Measurements from ENCODE around the gene SIDT2. TPM values are rescaled to one million over a fixed set of nuclear protein-coding genes. Genes with fewer than 3 reads are reported as not detected.
A peak's percentile ranks its signal among the peaks of the same experiment; 100 is the strongest.

The SIDT2 gene
- total RNA-seq, 2 experiments from 2014 or later = 20.2 to 23.6 TPM

DNA sequence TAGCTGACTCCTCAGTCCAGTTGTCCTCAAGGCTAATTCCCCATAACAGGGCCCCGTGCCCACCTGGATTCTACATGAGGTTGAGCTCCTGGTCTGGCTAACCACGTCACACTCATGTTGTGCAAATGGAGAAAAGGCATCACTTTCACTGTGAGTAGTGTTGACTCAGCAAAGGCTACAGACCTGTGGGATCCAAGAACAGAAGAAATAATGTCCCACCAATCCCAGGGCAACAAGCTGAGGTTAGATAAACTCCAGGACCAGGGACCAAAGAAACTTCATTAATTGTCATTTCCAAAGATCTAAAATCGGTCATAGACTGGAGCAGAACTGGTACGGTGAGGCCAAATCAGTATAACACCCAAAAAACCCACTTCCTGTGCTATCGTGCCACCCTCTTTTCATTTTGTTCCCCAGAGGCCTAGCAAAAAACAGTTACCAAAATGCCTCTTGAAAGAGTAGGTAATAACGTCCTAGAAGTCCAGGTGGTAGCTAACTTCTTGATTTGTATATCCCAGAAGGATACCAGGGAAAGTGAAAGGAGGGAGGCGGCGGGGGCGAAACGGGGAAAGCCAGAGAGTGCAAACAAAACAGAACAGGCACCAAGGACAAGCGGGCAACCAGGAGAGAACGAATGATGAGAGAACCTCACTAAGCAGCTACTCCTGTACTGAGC lies 51.9 kb downstream of the SIDT2 start:
- DNase-seq (peak; percentile 74), ATAC-seq (peak; percentile 40)
- POLR2A ChIA-PET = interaction anchor here (0.7 to 3.2 kb wide), 11 partner anchors 14 to 597 kb away, joined by 3 to 15 read pairs (median 5); partner anchors contain the start of genes APOA5, CEP164, PAFAH1B2 and SIDT2
- no peaks in the 10 kb centered on the region for H3K27me3 Mint-ChIP-seq (ENCODE audit: low read depth)
- H3K27ac Mint-ChIP-seq = peak overlapping the region; percentile 97
- no peaks in the 10 kb centered on the region for H3K9me3 Mint-ChIP-seq (ENCODE audit: insufficient read depth)
- peak overlapping the region; percentile 89 for H3K4me3 Mint-ChIP-seq
- peaks cover 53% of the 10 kb centered on the region for H3K4me1 Mint-ChIP-seq (ENCODE audit: low read depth)
- peaks cover 43% of the 10 kb centered on the region for H3K36me3 Mint-ChIP-seq (ENCODE audit: low read depth)
- CTCF ChIA-PET = interaction anchor here (0.7 to 6.9 kb wide), 10 partner anchors 10 to 823 kb away, joined by 3 to 124 read pairs (median 7); partner anchors contain the start of genes CEP164, PAFAH1B2 and SIDT2

DNA sequence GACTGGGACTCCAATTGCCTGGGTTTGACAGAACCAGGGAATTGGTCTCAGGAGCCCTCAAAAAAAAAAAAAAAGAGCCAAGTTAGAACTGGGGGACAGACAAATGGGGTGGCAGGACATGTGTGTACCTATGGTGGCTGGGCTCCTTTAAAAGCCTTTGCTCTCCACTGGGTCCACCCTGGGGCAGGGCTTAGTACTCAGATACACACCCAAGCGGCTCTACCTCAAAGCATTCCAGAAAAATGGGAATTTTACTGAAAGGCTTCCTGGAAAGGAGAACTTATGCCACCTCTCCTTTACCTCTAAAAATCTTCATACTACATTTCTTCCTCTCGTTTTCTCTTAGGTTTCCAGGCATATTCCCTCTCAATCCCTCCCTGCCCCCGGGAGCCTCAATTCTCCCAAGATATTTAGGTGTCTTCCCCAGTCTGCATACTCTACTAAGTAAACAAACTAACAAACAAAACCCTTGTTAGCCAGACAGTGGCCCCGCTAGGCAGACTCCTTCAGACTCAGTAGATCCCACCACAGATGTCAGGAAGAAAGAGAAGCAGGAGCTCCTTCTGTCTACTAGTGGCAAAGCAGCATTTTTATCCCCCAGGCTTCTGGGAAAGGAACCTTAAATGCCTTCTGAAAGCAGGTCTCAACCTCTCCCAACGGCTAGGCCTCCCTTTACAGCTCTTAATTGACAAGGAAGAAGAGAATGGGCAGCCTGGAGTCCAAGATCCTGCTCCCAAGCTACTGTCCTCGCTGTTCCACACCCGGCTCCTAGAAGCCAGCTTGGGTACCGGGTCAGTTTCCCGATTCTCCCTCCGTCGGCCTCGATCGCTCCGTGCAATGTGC lies 52.7 kb downstream of the SIDT2 start:
- POLR2A ChIA-PET = interaction anchor here (1.2 to 3.2 kb wide), 7 partner anchors 17 to 597 kb away, joined by 3 to 15 read pairs (median 5); partner anchors contain the start of genes CEP164, PAFAH1B2 and SIDT2
- CTCF ChIA-PET = interaction anchor here (0.7 to 6.9 kb wide), 15 partner anchors 10 to 822 kb away, joined by 3 to 124 read pairs (median 5); partner anchors contain the start of genes CEP164, PAFAH1B2 and SIDT2
- H3K27me3 Mint-ChIP-seq (ENCODE audit: low read depth) = no peaks in the 10 kb centered on the region
- ATAC-seq = peak; percentile 10
- peak overlapping the region; percentile 97 for H3K27ac Mint-ChIP-seq
- H3K4me3 Mint-ChIP-seq = peak overlapping the region; percentile 89
- peak; percentile 30 for DNase-seq
- H3K4me1 Mint-ChIP-seq (ENCODE audit: low read depth) = peaks cover 53% of the 10 kb centered on the region
- peaks cover 42% of the 10 kb centered on the region for H3K36me3 Mint-ChIP-seq (ENCODE audit: low read depth)
- H3K9me3 Mint-ChIP-seq (ENCODE audit: insufficient read depth) = no peaks in the 10 kb centered on the region

DNA sequence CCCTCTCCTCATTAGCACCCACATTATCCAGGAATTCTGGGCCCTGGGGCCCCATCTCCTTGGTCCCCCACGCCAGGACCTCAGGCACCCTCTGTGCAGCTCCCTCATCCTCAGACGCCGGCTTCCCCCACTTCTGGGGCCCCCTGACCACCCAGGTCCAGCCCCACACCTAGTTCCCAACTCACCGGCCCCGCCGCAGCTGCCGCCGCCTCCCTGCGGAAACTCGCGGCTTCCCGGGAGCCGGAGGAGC lies 53.2 kb downstream of the SIDT2 start, which contains the start of gene PCSK7:
PCSK7 (minus strand) TSS at position 232 of the 250 bp plus-strand sequence. CDS start 2,229 bp downstream, outside the sequence.
- Mint-ChIP-seq H3K36me3 (ENCODE audit: low read depth) (peaks cover 40% of the 10 kb centered on the region), H3K27ac (peak within 1 kb of the TSS; percentile 97), H3K4me1 (ENCODE audit: low read depth) (peaks cover 48% of the 10 kb centered on the region), H3K4me3 (peak within 1 kb of the TSS; percentile 89), H3K27me3 (ENCODE audit: low read depth) (no peaks in the 10 kb centered on the region), H3K9me3 (ENCODE audit: insufficient read depth) (no peaks in the 10 kb centered on the region)
- ChIA-PET CTCF (interaction anchor here (0.8 to 6.9 kb wide), 13 partner anchors 9 to 585 kb away, joined by 3 to 124 read pairs (median 5); partner anchors contain the start of genes CEP164, PAFAH1B2 and SIDT2), POLR2A (interaction anchor here (1.2 to 3.2 kb wide), 6 partner anchors 16 to 378 kb away, joined by 3 to 15 read pairs (median 9); partner anchors contain the start of genes CEP164, PAFAH1B2 and SIDT2)
- no peak for ATAC-seq
- DNase-seq = no peak

DNA sequence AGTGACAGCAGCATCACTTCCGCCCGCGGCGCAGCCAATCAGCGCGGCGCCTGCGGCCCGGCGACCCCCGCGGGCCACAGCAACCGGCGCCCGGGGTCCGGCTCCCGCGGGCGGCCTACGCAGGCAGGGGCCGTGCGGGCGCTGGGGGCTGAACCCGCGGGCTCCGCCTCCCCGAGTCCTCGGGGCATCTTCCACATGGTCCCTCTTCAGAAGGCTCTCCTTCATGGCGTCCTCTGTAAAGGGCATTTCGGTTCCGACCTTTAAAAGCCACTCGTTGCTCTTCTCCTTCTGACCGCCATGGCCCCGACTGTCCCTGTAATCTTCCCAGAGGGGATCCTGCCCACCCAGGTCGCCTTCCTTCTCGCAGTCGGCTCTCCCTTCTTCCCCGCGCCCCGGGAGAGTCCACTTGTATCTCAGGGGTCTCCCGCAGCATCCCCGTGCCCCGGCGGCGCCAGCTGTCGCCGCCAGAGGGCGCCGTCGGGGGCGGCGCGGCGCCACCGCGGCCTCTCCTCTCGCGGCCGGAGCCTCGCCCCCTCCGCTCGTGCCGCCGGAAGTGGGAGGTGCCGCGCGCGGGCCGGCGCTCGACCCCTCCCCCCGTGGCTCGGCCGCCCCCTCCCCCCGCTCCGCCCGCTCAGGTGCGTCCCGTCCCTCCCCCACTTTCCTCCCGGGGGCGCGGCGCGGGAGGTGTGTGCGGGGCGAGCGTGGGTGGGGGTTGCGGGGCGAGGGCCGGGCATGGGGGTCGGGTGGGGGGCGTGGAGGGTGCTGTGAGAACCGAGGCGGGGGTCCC lies 53.7 kb downstream of the SIDT2 start, which contains the start of gene RNF214:
RNF214 (plus strand) TSS at position 580 of the 787 bp plus-strand sequence. CDS start 1,602 bp downstream, outside the sequence.
- Mint-ChIP-seq H3K36me3 (ENCODE audit: low read depth) (peaks cover 35% of the 10 kb centered on the region), H3K4me1 (ENCODE audit: low read depth) (peaks cover 43% of the 10 kb centered on the region), H3K27ac (peak within 1 kb of the TSS; percentile 97), H3K27me3 (ENCODE audit: low read depth) (no peaks in the 10 kb centered on the region), H3K9me3 (ENCODE audit: insufficient read depth) (no peaks in the 10 kb centered on the region), H3K4me3 (peak within 1 kb of the TSS; percentile 89)
- ATAC-seq (peak; percentile 77), DNase-seq (peak; percentile 79)
- CTCF ChIA-PET = interaction anchor here (0.8 to 6.9 kb wide), 11 partner anchors 8 to 585 kb away, joined by 4 to 124 read pairs (median 6); partner anchors contain the start of genes CEP164, PAFAH1B2 and SIDT2
- POLR2A ChIA-PET = interaction anchor here (0.7 to 3.2 kb wide), 6 partner anchors 16 to 96 kb away, joined by 3 to 15 read pairs (median 8); partner anchors contain the start of genes CEP164, PAFAH1B2 and SIDT2

DNA sequence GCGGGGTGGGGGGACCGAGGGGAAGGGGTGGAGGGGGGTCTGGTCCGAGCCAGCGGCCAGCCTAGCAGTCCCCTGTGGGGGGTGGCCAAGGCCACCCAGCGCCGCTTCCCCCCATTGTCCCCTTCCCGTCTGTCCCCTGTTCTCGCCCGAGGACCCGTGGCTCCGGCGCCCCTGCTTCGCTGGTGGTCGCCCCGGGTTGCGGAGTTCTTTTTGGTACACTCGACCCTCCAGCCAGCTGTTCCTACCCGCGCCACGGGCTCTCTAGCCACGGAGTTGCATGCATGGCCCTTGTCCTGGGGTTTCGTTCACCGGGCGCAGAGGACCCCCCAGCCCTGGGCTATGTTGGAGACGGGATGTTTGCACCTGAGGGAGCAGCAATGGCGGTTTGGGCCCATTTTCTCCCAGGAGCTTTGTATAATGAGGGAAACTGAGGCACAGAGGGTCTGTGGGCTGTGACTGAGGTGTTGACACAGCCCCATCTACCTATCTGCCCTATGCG lies 54.4 kb downstream of the SIDT2 start:
- ChIA-PET CTCF (interaction anchor here (1.9 to 6.9 kb wide), 3 partner anchors 52 to 584 kb away, joined by 4 to 124 read pairs (median 6); partner anchors contain the start of gene SIDT2), POLR2A (interaction anchor here (0.7 to 3.2 kb wide), 3 partner anchors 50 to 95 kb away, joined by 3 to 15 read pairs (median 3); partner anchors contain the start of genes CEP164 and PAFAH1B2)
- Mint-ChIP-seq H3K36me3 (ENCODE audit: low read depth) (peaks cover 34% of the 10 kb centered on the region), H3K9me3 (ENCODE audit: insufficient read depth) (no peaks in the 10 kb centered on the region), H3K27ac (peak overlapping the region; percentile 84), H3K4me1 (ENCODE audit: low read depth) (peaks cover 40% of the 10 kb centered on the region), H3K4me3 (peak overlapping the region; percentile 87), H3K27me3 (ENCODE audit: low read depth) (no peaks in the 10 kb centered on the region)
- DNase-seq (peak; percentile 27), ATAC-seq (no peak)

DNA sequence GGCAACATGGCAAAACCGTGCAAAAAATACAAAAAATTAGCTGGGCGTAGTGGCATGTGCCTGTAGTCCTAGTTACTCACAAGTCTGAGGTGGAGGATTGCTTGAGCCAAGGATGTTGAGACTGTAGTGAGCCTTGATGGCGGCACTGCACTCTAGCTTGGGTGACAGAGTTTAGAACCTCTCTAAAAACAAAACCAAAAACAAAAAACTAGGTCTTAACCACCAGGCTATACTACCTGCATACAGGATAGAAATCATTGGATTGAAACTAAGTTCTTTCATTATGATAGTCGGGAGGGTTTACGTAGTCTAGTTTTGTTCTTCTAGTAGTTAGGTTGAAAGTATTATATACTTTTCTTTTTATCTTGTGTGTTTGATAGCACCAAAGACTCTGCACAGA lies 59.7 kb downstream of the SIDT2 start:
- no peak overlapping the region for H3K4me3 Mint-ChIP-seq
- peaks cover 16% of the 10 kb centered on the region for H3K36me3 Mint-ChIP-seq (ENCODE audit: low read depth)
- no peak for ATAC-seq
- no peak for DNase-seq
- H3K27me3 Mint-ChIP-seq (ENCODE audit: low read depth) = no peaks in the 10 kb centered on the region
- CTCF ChIA-PET = interaction anchor here (2.9 kb wide), 1 partner anchor 11 kb away, joined by 11 read pairs; no protein-coding TSS in a partner anchor
- no peaks in the 10 kb centered on the region for H3K9me3 Mint-ChIP-seq (ENCODE audit: insufficient read depth)
- peaks cover 12% of the 10 kb centered on the region for H3K4me1 Mint-ChIP-seq (ENCODE audit: low read depth)
- POLR2A ChIA-PET = no interaction called here
- no peak overlapping the region for H3K27ac Mint-ChIP-seq

DNA sequence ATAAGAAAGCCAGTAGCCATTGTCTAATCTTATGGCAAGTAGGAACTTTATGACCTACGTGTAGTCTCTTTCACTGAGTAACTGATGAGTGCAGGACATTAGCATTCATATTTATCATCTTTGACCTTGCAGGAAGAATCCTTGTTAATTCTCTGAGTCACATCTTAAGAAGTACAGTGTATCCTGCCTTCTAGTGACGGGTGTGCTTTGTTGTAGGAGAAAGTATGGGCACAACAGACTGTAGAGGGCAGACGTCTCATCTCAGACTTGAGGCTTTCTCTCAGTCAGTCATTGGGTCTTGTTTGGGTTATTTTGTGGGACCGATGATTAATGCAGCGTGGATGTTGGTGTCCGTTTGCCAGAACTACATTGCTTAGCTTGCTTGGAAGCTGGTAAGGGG lies 60.8 kb downstream of the SIDT2 start:
- peaks cover 20% of the 10 kb centered on the region for H3K36me3 Mint-ChIP-seq (ENCODE audit: low read depth)
- ATAC-seq = no peak
- DNase-seq = no peak
- H3K9me3 Mint-ChIP-seq (ENCODE audit: insufficient read depth) = no peaks in the 10 kb centered on the region
- POLR2A ChIA-PET = no interaction called here
- H3K27ac Mint-ChIP-seq = no peak overlapping the region
- peaks cover 2% of the 10 kb centered on the region for H3K4me1 Mint-ChIP-seq (ENCODE audit: low read depth)
- CTCF ChIA-PET = interaction anchor here (2.9 kb wide), 1 partner anchor 12 kb away, joined by 11 read pairs; no protein-coding TSS in a partner anchor
- no peak overlapping the region for H3K4me3 Mint-ChIP-seq
- H3K27me3 Mint-ChIP-seq (ENCODE audit: low read depth) = no peaks in the 10 kb centered on the region

Other genes with a start within 250 kb of the SIDT2 start
- gene SIK3, start 80.3 kb upstream of the SIDT2 start, total RNA-seq = 10 to 100 TPM; 25.9 to 31.4 TPM
- 10 to 100 TPM; 56.5 to 60.0 TPM for gene PAFAH1B2, start 34.5 kb upstream of the SIDT2 start, total RNA-seq
- gene TAGLN, start 20.6 kb downstream of the SIDT2 start, total RNA-seq = 1 to 10 TPM; 2.4 to 2.6 TPM
- gene PCSK7, start 53.3 kb downstream of the SIDT2 start, total RNA-seq = 100 to 1,000 TPM; 160 to 161 TPM
- gene RNF214, start 53.9 kb downstream of the SIDT2 start, total RNA-seq = 10 to 100 TPM; 19.5 to 21.2 TPM
- 1 to 10 TPM; 3.8 to 4.3 TPM for gene BACE1-AS, start 112.6 kb downstream of the SIDT2 start, total RNA-seq
- gene BACE1, start 137.5 kb downstream of the SIDT2 start, total RNA-seq = 1 to 10 TPM; 1.0 to 1.1 TPM
- gene CEP164, start 149.1 kb downstream of the SIDT2 start, total RNA-seq = 10 to 100 TPM; 31.7 to 32.4 TPM